ENCODE results near the gene DXO. TPM values are rescaled to one million over a fixed set of nuclear protein-coding genes. Genes with fewer than 3 reads are reported as not detected.
A peak's percentile ranks its signal among the peaks of the same experiment; 100 is the strongest.

The DXO gene
- total RNA-seq, 3 donors from 2014 or later (not counting 1 experiment from before 2014, with no cell fraction given), result 37.9 to 54.3 (median 49.0) TPM

- Mint-ChIP-seq H3K9me3 (no peaks in the 10 kb centered on the region), H3K4me3 (no peak within 1 kb of the TSS), H3K36me3 (no peaks in the 10 kb centered on the region), H3K27me3 (ENCODE audit: low read depth in 2 of 2) (peaks cover 15 to 18% of the 10 kb centered on the region in 2 donors), H3K4me1 (peaks cover 0 to 8% of the 10 kb centered on the region in 2 donors), H3K27ac (peak within 1 kb of the TSS in 1 of 2 donors; percentile 44)
- no peaks in the 10 kb centered on the region for H3K36me3 ChIP-seq (ENCODE audit: control insufficient read depth, insufficient read depth, low read length)
- no peak within 1 kb of the TSS for H3K4me3 ChIP-seq (ENCODE audit: low read length)
- no peaks in the 10 kb centered on the region for H3K9me3 ChIP-seq (ENCODE audit: control insufficient read depth, insufficient read depth, low read length)
- DNase-seq (no peak), ATAC-seq (no peak)
- no peak within 1 kb of the TSS for H3K27ac ChIP-seq (ENCODE audit: low read length)
- no peak for TF ChIP-seq CTCF (IDR thresholded peaks at IDR 0.05)
- no peaks in the 10 kb centered on the region for H3K4me1 ChIP-seq (ENCODE audit: control insufficient read depth, insufficient read depth, low read length)
- 69% methylated on average over 11 of the region's 11 CpGs for WGBS (ENCODE audit: insufficient coverage)
- H3K27me3 ChIP-seq (ENCODE audit: control insufficient read depth, insufficient read depth, low read length), result peaks cover 3% of the 10 kb centered on the region
- intact Hi-C loops (cut with micrococcal nuclease), result no loop called here
Observed at GRCh38 chr6:31945507-31946369, 26.2 kb downstream of the DXO start, which contains the start of gene CFB. Gene CFB, plus strand, starts transcription at chr6:31946095. Its CDS starts 127 bp downstream, at chr6:31946222.

GRCh38 chr6:31945154-31945506 is 26.8 kb downstream of the DXO start:
- ATAC-seq, result no peak
- H3K36me3 Mint-ChIP-seq, result no peaks in the 10 kb centered on the region
- no peak for DNase-seq
- WGBS (ENCODE audit: insufficient coverage), result 91% methylated on average over 9 of the region's 9 CpGs
- peaks cover 3% of the 10 kb centered on the region for H3K27me3 ChIP-seq (ENCODE audit: control insufficient read depth, insufficient read depth, low read length)
- no peak overlapping the region for H3K4me3 Mint-ChIP-seq
- intact Hi-C loops (cut with micrococcal nuclease), result no loop called here
- H3K27ac ChIP-seq (ENCODE audit: low read length), result no peak overlapping the region
- no peak overlapping the region for H3K4me3 ChIP-seq (ENCODE audit: low read length)
- H3K4me1 Mint-ChIP-seq, result peaks cover 0 to 8% of the 10 kb centered on the region in 2 donors
- H3K27me3 Mint-ChIP-seq (ENCODE audit: low read depth in 2 of 2), result peaks cover 18 to 21% of the 10 kb centered on the region in 2 donors
- no peaks in the 10 kb centered on the region for H3K9me3 Mint-ChIP-seq
- H3K4me1 ChIP-seq (ENCODE audit: control insufficient read depth, insufficient read depth, low read length), result no peaks in the 10 kb centered on the region
- no peaks in the 10 kb centered on the region for H3K9me3 ChIP-seq (ENCODE audit: control insufficient read depth, insufficient read depth, low read length)
- no peak overlapping the region for H3K27ac Mint-ChIP-seq
- H3K36me3 ChIP-seq (ENCODE audit: control insufficient read depth, insufficient read depth, low read length), result no peaks in the 10 kb centered on the region
- no peak for TF ChIP-seq CTCF (IDR thresholded peaks at IDR 0.05)

- H3K4me1 ChIP-seq (ENCODE audit: control insufficient read depth, insufficient read depth, low read length), result no peaks in the 10 kb centered on the region
- Mint-ChIP-seq H3K27ac (no peak overlapping the region), H3K4me1 (peaks cover 0 to 4% of the 10 kb centered on the region in 2 donors), H3K36me3 (no peaks in the 10 kb centered on the region), H3K4me3 (no peak overlapping the region), H3K9me3 (no peaks in the 10 kb centered on the region), H3K27me3 (ENCODE audit: low read depth in 2 of 2) (peaks cover 18 to 21% of the 10 kb centered on the region in 2 donors)
- no peak for DNase-seq
- no peak overlapping the region for H3K4me3 ChIP-seq (ENCODE audit: low read length)
- no peaks in the 10 kb centered on the region for H3K9me3 ChIP-seq (ENCODE audit: control insufficient read depth, insufficient read depth, low read length)
- intact Hi-C loops (cut with micrococcal nuclease), result no loop called here
- no peak overlapping the region for H3K27ac ChIP-seq (ENCODE audit: low read length)
- H3K27me3 ChIP-seq (ENCODE audit: control insufficient read depth, insufficient read depth, low read length), result peaks cover 3% of the 10 kb centered on the region
- H3K36me3 ChIP-seq (ENCODE audit: control insufficient read depth, insufficient read depth, low read length), result no peaks in the 10 kb centered on the region
- ATAC-seq, result no peak
- no peak for TF ChIP-seq CTCF (IDR thresholded peaks at IDR 0.05)
- 89% methylated on average over 3 of the region's 3 CpGs for WGBS (ENCODE audit: insufficient coverage)
Observed at GRCh38 chr6:31943742-31944141, 28.2 kb downstream of the DXO start.
